K562 (cell line): ENCODE results near the gene RRH. TPM values are rescaled to one million over a fixed set of nuclear protein-coding genes. Genes with fewer than 3 reads are reported as not detected.

ENCODE experiments used
- ATF3 ChIP-seq, 2 experiments: fragments of 450-650 bp in 1 of 2; sonication (generic) in 1 of 2; formaldehyde crosslinking in 1 of 2; IDR thresholded peaks in 1 of 2; conservative IDR thresholded peaks in 1 of 2; 2 replicates each; pipeline versions ENCODE4 v1.6.1 to v1.8.1; 2016 to 2023; ENCODE audit warnings: mild to moderate bottlenecking in 2 of 2, moderate library complexity in 2 of 2, inconsistent platforms in 1 of 2, missing genetic modification reagents in 1 of 2
- COPS2 ChIP-seq: fragments of 450-650 bp; conservative IDR thresholded peaks from 2 replicates; pipeline ENCODE4 v1.6.1; 2016; ENCODE audit warnings: mild to moderate bottlenecking, moderate library complexity
- ETV1 ChIP-seq: fragments of 450-650 bp; conservative IDR thresholded peaks from 2 replicates; pipeline ENCODE4 v1.6.1; 2016; ENCODE audit warnings: missing genetic modification characterization, control low read depth, low read depth, missing compliant biosample characterization
- FOSL1 ChIP-seq: fragments of 200-800 bp; sonication (Bioruptor generic); conservative IDR thresholded peaks from 2 replicates; pipeline ENCODE4 v1.6.1; 2016; ENCODE audit warnings: missing genetic modification characterization, missing compliant biosample characterization
- HMG20A ChIP-seq: fragments of 450-650 bp; formaldehyde crosslinking; conservative IDR thresholded peaks from 2 replicates; pipeline ENCODE4 v1.4.0; 2020; ENCODE audit warnings: mild to moderate bottlenecking, mixed read lengths
- JUND ChIP-seq, 2 experiments: IDR thresholded peaks; 2 replicates in 1 of 2; 3 replicates in 1 of 2; pipeline ENCODE4 v1.6.1; 2011; ENCODE audit warnings: borderline replicate concordance in 2 of 2, low read depth in 2 of 2, low read length in 2 of 2, improper control_type of control experiment in 1 of 2, missing biosample characterization in 1 of 2, missing genetic modification characterization in 1 of 2, missing genetic modification reagents in 1 of 2
- KDM5B ChIP-seq: fragments of 200-600 bp; sonication (generic); IDR thresholded peaks from 2 replicates; pipeline ENCODE4 v1.6.1; 2012; ENCODE audit warnings: low read depth, mild to moderate bottlenecking, moderate library complexity, low read length, control low read depth, inconsistent platforms; ENCODE audit not compliant: insufficient replicate concordance
- REST ChIP-seq, 2 experiments: fragments of 450-650 bp; formaldehyde crosslinking in 1 of 2; IDR thresholded peaks; 2 replicates each; pipeline versions ENCODE4 v1.4.0 to v1.6.1; 2014 to 2020; ENCODE audit warnings: mild to moderate bottlenecking in 2 of 2, borderline replicate concordance in 1 of 2, low read depth in 1 of 2
- SP2 ChIP-seq: IDR thresholded peaks from 2 replicates; pipeline ENCODE4 v1.6.1; 2011; ENCODE audit warnings: mild to moderate bottlenecking, low read depth, low read length, moderate library complexity; ENCODE audit not compliant: poor library complexity, severe bottlenecking; ENCODE audit errors: extremely low read depth
- TCF3 ChIP-seq: sonication (generic); formaldehyde crosslinking; IDR thresholded peaks from 2 replicates; pipeline ENCODE4 v1.4.0; 2020; ENCODE audit warnings: mild to moderate bottlenecking, missing genetic modification reagents
- ZHX1 ChIP-seq: fragments of 150-350 bp; conservative IDR thresholded peaks from 2 replicates; pipeline ENCODE4 v1.6.1; 2014; ENCODE audit warnings: low read length
- ZNF696 ChIP-seq: fragments of 250-450 bp; sonication (Bioruptor Pico); conservative IDR thresholded peaks from 2 replicates; pipeline ENCODE4 v1.4.0; 2020; ENCODE audit warnings: mild to moderate bottlenecking, moderate library complexity
- ZNF778 ChIP-seq: fragments of 450-650 bp; formaldehyde crosslinking; IDR thresholded peaks from 2 replicates; pipeline ENCODE4 v1.4.0; 2020; ENCODE audit warnings: mild to moderate bottlenecking, moderate library complexity
- polyA plus RNA-seq, 8 experiments: library from polyadenylated mRNA; depleted of rRNA in 4 of 8; stranded (reverse) in 5 of 8; unstranded in 3 of 8; fragments of >200 nt; fragmentation: Nextera tagmentation in 2 of 8; fragmentation: Illumina TruSeq in 1 of 8; extraction: Ambion mirVana in 2 of 8; extraction: Trizol in 1 of 8; gene quantifications; 2 replicates each; pipeline versions ENCODE4 v1.2.1 to v1.2.3, GENCODE V29; 2011 to 2014; ENCODE audit warnings: inconsistent platforms in 1 of 8, missing spikeins in 1 of 8
- total RNA-seq, 7 experiments: library from RNA; depleted of rRNA in 6 of 7; stranded (reverse); fragments of >200 nt in 6 of 7; fragmentation: Illumina TruSeq in 2 of 7; extraction: Trizol in 2 of 7; gene quantifications; 2 replicates each; pipeline versions ENCODE4 v1.2.1 to v1.2.3, GENCODE V29; 2011 to 2021; ENCODE audit warnings: low replicate concordance in 1 of 7

RRH gene
- total and polyA plus RNA-seq, 9 of the 15 experiments (the other 6 are each of a cell fraction or from before 2014, with no cell fraction given) = 0.04 to 0.31 (median 0.12) TPM; not detected in 3

- TF ChIP-seq REST (IDR thresholded peaks at IDR 0.05; ENCODE audit: borderline replicate concordance) (no peak), REST (CRISPR knock-in tag; IDR thresholded peaks at IDR 0.05; ENCODE audit: low read depth) (no peak), ZNF778 (CRISPR knock-in tag) (no peak), KDM5B (no peak), ETV1 (tag) (peak; percentile 62), ATF3 (IDR thresholded peaks at IDR 0.05) (peak; percentile 85; the same call in 1 of the 2 replicates), ATF3 (CRISPR knock-in tag; conservative IDR thresholded peaks at IDR 0.05) (no peak), FOSL1 (tag) (peak; percentile 67; the same call in 1 of the 2 replicates), TCF3 (CRISPR knock-in tag) (0 out of 2 replicates have a peak, but pooled peaks have one; percentile 10), ZNF696 (CRISPR knock-in tag) (no peak), SP2 (no peak), HMG20A (CRISPR knock-in tag) (no peak), COPS2 (no peak), JUND (IDR thresholded peaks at IDR 0.05; ENCODE audit: borderline replicate concordance, low read depth, low read length) (peak; percentile 65), JUND (tag; IDR thresholded peaks at IDR 0.05; ENCODE audit: borderline replicate concordance, low read depth, low read length) (peak; percentile 10; the same call in 1 of the 3 replicates), ZHX1 (no peak)
These were observed 46.2 kb downstream of the RRH start (continued) for GRCh38 chr4:109873791-109874514.
